ENCODE data around the gene XKR8. TPM values are rescaled to one million over a fixed set of nuclear protein-coding genes. Genes with fewer than 3 reads are reported as not detected.
A peak's percentile ranks its signal among the peaks of the same experiment; 100 is the strongest.
"Not testable (repeated sequence)": the region's sequence is repeated elsewhere in the genome, so short reads cannot be mapped to it uniquely, and the experiment has no call there.

XKR8 gene
- polyA plus RNA-seq, 1 donor from 2014 or later: 17.0 TPM

- peaks cover 0 to 5% (median 2%) of the 10 kb centered on the region in 3 donors for H3K4me1 Mint-ChIP-seq
- H3K27me3 Mint-ChIP-seq: no peaks in the 10 kb centered on the region
- H3K36me3 Mint-ChIP-seq: peaks cover 3% of the 10 kb centered on the region
- no peak overlapping the region for H3K4me3 Mint-ChIP-seq
- no peaks in the 10 kb centered on the region for H3K9me3 Mint-ChIP-seq
- H3K27ac Mint-ChIP-seq: peak overlapping the region in 1 of 3 donors; percentile 7
These were observed 33.5 kb downstream of the XKR8 start for GRCh38 chr1:27993241-27993640.

GRCh38 chr1:27994060-27994459 is 34.3 kb downstream of the XKR8 start:
- Mint-ChIP-seq H3K4me1 (peaks cover 0 to 5% (median 2%) of the 10 kb centered on the region in 3 donors), H3K36me3 (peaks cover 3% of the 10 kb centered on the region), H3K9me3 (no peaks in the 10 kb centered on the region), H3K4me3 (no peak overlapping the region), H3K27ac (no peak overlapping the region), H3K27me3 (no peaks in the 10 kb centered on the region)

GRCh38 chr1:27994526-27994925 is 34.8 kb downstream of the XKR8 start:
- not testable (repeated sequence) for H3K4me1 Mint-ChIP-seq, H3K4me3 Mint-ChIP-seq, H3K27me3 Mint-ChIP-seq, H3K9me3 Mint-ChIP-seq, H3K36me3 Mint-ChIP-seq, H3K27ac Mint-ChIP-seq

DNA sequence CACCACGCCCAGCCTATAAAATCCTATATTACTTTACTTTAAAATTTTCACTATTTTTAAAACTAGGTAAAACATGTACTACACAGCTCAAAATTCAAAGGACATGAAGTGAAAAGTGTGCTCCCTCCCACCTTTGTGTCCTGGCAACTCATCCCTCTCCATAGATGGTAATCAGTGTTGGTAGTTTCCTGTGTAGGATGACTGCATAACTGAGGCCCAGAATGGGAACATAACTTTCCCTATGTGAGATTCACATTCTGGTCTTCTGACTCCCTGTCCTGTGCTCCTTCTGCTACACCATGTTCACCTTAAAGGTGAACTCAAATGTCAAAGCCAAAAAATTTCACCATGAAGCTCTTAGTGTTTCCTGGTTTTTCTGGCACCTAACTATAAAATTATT is 39.3 kb downstream of the XKR8 start:
- Mint-ChIP-seq H3K36me3 (peaks cover 2% of the 10 kb centered on the region), H3K9me3 (no peaks in the 10 kb centered on the region), H3K4me3 (peak overlapping the region in 1 of 4 donors; percentile 35), H3K27ac (peak overlapping the region in 1 of 3 donors; percentile 13), H3K4me1 (no peaks in the 10 kb centered on the region), H3K27me3 (no peaks in the 10 kb centered on the region)

GRCh38 chr1:28002600-28002999 is 42.8 kb downstream of the XKR8 start:
- Mint-ChIP-seq H3K36me3 (peaks cover 3% of the 10 kb centered on the region), H3K27me3 (no peaks in the 10 kb centered on the region), H3K4me1 (peaks cover 0 to 1% (median 0%) of the 10 kb centered on the region in 3 donors), H3K9me3 (no peaks in the 10 kb centered on the region), H3K27ac (no peak overlapping the region), H3K4me3 (no peak overlapping the region)

GRCh38 chr1:28003117-28003516 is 43.3 kb downstream of the XKR8 start:
- not testable (repeated sequence) for H3K27me3 Mint-ChIP-seq, H3K9me3 Mint-ChIP-seq, H3K4me1 Mint-ChIP-seq, H3K27ac Mint-ChIP-seq, H3K36me3 Mint-ChIP-seq, H3K4me3 Mint-ChIP-seq

DNA sequence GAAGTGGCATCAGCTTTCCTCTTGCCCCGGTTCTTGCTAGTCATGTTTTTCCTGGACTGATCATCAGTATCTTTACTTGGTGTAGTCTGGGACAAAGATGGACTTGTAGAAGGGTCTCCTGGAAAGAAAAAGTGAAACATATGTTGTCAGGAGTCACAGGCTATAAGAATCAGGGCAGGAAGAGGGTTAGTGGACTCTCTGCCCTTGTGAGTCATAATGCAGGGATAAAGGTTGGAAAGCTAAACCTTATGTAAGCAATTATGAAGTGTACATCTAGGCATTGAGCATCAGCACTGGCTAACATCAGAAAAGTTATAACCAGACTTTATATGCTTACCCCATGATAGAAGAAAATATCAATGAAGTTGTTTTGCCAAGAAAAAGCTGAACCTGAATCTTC is 51.2 kb downstream of the XKR8 start:
- Mint-ChIP-seq H3K36me3 (peaks cover 7% of the 10 kb centered on the region), H3K27ac (peak overlapping the region in 1 of 3 donors; percentile 35), H3K9me3 (no peaks in the 10 kb centered on the region), H3K4me1 (peaks cover 0 to 2% (median 1%) of the 10 kb centered on the region in 3 donors), H3K27me3 (no peaks in the 10 kb centered on the region), H3K4me3 (no peak overlapping the region)

Other genes starting within 250 kb of the XKR8 start
- 6.5 TPM for gene FAM76A, start 234.0 kb upstream of the XKR8 start, polyA plus RNA-seq
- gene STX12, start 186.8 kb upstream of the XKR8 start, polyA plus RNA-seq: 16.0 TPM
- 31.7 TPM for gene PPP1R8, start 129.2 kb upstream of the XKR8 start, polyA plus RNA-seq
- 70.0 TPM for gene THEMIS2, start 87.4 kb upstream of the XKR8 start, polyA plus RNA-seq
- gene RPA2, start 45.4 kb upstream of the XKR8 start, polyA plus RNA-seq: 163 TPM
- not detected for gene SMPDL3B, start 25.0 kb upstream of the XKR8 start, polyA plus RNA-seq
- gene EYA3, start 128.6 kb downstream of the XKR8 start, polyA plus RNA-seq: 5.8 TPM
- 14.6 TPM for gene PTAFR, start 216.7 kb downstream of the XKR8 start, polyA plus RNA-seq